Raji (cell line): Measurements from ENCODE around the gene ARL16.

Source experiments
- POLR2A ChIP-seq: IDR thresholded peaks from 2 replicates; pipeline ENCODE4 v1.6.1; 2011; ENCODE audit warnings: low read depth, low read length, control low read depth; ENCODE audit not compliant: insufficient read depth

ARL16 gene

GRCh38 chr17:81706757-81707624, 23.4 kb upstream of the ARL16 start:
- no peak for TF ChIP-seq POLR2A

DNA sequence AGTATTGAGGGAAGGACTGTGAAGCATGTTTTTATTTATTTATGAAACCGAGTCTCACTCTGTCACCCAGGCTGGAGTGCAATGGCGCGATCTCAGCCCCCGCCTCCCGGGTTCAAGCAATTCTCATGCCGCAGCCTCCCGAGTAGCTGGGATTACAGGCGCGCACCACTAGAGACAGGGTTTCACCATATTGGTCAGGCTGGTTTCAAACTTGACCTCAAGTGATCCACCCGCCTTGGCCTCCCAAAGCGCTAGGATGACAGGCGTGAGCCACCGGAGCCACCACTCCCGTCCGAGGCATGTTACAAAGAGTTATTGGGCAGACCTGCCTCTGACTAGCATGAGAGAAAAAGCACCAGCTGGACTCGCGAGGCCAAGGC, 22.6 kb upstream of the ARL16 start:
- no peak for TF ChIP-seq POLR2A

DNA sequence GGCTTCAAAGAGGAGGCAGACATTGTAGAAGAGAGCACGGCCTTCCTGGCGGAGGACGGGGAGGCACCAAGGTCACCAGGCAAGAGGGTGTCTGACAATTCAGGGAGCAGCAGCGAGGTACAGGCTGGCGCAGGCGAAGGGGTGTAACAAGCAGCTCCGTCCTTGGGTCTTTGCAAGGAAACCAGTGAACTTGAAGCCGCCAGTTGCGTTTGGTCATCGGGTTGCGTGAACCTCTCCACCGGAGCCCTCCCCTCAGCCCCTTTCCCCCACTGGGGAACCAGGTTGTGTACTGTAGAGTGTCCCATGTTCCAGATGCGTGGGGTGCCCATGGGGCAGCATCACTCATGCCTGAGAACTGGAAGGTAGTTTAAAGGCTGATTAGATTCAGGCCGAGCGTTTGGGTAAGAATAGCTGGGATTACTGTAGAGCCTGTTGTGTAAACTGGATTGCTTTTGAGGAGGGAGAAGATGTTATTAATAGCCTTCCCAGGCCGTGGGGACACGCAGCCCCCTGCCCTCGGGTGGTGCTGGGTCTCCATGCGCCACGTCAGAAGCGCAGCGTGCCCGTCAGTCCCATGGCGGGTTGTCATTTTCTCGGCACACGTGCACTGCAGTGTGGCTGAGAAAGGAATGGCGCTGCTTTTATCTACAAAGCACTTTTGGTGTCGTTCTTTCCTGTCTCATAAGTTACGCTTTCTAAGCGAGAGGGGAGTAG, 22.1 kb upstream of the ARL16 start:
- TF ChIP-seq POLR2A = no peak

DNA sequence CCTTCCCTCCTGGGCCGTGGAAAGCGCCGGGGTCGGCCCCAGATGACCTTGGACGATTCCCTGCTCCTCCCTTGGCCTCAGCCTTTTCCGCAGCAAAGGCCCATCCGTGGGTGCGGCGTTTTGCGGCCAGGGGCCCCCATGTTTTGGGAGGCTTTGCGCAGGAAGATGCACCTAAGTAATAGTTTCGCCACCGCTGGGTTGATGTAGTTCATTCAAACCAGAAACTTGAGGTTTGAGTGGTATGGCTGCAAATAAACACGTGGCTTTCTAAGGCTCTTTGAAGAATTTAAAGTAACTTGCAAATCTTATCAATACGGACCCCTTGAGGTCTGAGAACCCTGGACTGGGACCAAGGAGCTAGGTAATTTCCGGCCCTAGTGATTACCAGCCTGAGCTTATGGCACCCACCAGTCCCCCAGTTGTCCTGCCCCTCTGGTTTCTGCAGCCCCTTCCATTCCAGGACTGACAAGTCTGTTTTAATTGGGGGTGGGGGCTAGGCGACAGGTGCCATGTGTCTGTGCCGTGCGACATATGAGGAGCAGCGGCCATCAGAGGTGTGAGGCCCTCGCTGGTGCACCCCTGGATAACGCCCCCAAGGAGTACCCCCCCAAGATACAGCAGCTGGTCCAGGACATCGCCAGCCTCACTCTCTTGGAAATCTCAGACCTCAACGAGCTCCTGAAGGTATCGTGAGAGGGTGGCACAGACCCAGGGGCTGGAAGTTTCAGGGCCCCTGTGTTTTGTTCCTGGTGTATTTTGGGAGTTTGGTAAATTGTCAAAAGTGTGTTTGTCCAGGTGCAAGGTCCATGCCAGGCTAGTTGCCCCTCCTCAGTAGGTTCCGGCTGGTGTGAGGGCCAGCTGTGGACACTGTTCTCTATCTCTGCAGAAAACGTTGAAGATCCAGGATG, 20.4 kb upstream of the ARL16 start:
- no peak for TF ChIP-seq POLR2A

GRCh38 chr17:81702934-81703746, 19.5 kb upstream of the ARL16 start, which contains the start of gene MRPL12:
TSS of gene MRPL12 (plus strand) at chr17:81703367. CDS start at chr17:81703502, 135 bp downstream.
- peak; percentile 98 for TF ChIP-seq POLR2A

DNA sequence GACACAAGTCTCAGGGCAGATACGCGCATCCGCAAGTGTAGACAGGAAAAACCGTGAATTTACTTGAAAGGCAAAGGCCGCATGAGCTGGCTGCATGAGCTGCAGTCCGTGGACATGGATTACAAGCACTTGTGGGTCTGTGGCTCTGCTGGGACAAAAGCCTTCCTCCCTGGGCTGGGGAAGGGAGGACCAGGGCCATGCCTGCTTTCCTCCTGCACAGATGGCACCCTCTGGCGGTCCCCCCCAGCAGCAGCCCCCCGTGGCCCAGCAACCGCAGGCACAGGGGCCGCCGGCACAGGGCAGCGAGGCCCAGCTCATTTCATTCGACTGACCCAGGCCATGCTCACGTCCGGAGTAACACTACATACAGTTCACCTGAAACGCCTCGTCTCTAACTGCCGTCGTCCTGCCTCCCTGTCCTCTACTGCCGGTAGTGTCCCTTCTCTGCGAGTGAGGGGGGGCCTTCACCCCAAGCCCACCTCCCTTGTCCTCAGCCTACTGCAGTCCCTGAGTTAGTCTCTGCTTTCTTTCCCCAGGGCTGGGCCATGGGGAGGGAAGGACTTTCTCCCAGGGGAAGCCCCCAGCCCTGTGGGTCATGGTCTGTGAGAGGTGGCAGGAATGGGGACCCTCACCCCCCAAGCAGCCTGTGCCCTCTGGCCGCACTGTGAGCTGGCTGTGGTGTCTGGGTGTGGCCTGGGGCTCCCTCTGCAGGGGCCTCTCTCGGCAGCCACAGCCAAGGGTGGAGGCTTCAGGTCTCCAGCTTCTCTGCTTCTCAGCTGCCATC, 17.9 kb upstream of the ARL16 start:
- peak; percentile 21; the same call in 1 of the 2 replicates for TF ChIP-seq POLR2A

DNA sequence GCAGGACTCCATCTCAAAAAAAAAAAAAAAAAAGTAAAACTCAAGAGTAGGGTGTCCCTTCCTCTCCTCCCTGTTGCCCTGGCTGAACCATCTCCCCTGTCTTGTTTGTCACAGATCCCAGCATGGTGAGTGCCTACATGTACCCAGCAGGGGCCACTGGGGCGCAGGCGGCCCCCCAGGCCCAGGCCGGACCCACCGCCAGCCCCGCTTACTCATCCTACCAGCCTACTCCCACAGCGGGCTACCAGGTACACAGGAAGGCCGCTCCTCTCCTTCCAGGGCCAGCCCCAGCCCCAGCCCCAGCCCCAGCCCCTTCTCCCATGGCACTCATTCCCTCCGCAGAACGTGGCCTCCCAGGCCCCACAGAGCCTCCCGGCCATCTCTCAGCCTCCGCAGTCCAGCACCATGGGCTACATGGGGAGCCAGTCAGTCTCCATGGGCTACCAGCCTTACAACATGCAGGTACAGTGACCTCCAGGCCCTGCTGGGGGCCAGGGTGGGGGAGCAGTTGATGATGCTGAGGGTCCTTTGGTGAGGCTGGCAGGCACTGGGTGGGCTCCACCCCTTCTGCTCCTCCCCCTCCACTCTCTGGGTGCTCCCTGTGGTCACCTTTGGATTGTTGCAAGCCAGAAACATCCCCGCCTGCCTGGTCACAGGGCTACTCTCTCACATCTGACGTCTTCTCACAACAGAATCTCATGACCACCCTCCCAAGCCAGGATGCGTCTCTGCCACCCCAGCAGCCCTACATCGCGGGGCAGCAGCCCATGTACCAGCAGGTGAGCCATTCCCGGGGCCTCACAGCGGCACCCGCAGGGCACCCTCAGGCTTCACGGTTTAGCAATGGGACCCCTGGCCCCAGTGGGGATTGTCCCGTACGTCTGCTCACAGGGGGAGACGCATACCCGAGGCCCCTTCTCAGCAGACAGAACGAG, 17.0 kb upstream of the ARL16 start:
- no peak for TF ChIP-seq POLR2A

- TF ChIP-seq POLR2A = no peak
Observed at GRCh38 chr17:81697261-81698044, 13.9 kb upstream of the ARL16 start.

GRCh38 chr17:81696218-81696941, 12.8 kb upstream of the ARL16 start:
- no peak for TF ChIP-seq POLR2A

GRCh38 chr17:81695801-81696200, 12.2 kb upstream of the ARL16 start:
- TF ChIP-seq POLR2A = no peak

DNA sequence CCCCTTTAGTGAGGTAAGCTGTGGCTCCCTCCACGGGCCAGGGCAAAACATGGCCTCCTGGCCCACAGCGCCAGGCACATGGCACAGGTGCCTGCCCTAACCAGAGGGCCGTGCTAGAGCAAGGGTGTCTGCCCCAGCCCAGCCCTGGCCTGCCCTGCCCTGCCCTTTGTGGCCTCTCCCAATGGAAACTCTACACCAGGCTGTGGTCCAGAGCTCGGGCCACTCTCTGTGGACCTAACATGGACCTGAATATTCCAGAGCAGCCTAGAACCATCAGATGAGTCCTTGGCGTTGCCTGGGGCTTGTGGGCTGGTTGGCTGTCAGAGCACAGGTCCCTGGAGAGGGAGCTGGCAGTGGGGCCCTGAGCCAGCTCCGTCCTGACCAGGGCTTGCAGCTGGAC, 11.6 kb upstream of the ARL16 start:
- TF ChIP-seq POLR2A = no peak
